ENCODE results near the gene C1QB. TPM values are rescaled to one million over a fixed set of nuclear protein-coding genes. Genes with fewer than 3 reads are reported as not detected.

Gene C1QB
- total RNA-seq, 2 experiments from 2014 or later, result not detected

- Mint-ChIP-seq H3K27me3 (peaks cover 53% of the 10 kb centered on the region), H3K4me1 (ENCODE audit: low read depth) (no peaks in the 10 kb centered on the region), H3K27ac (no peak overlapping the region), H3K36me3 (ENCODE audit: low read depth) (no peaks in the 10 kb centered on the region), H3K4me3 (no peak overlapping the region), H3K9me3 (no peaks in the 10 kb centered on the region)
- Histone ChIP-seq H3K4me3 (ENCODE audit: low read length) (no peak overlapping the region), H3K27me3 (ENCODE audit: control insufficient read depth in 1 of 2, insufficient read depth in 2 of 2, low read length in 2 of 2) (peaks cover 27 to 30% of the 10 kb centered on the region in 2 experiments), H3K9me3 (ENCODE audit: control insufficient read depth in 1 of 2, insufficient read depth in 1 of 2, low read length in 2 of 2) (peaks cover 0 to 12% of the 10 kb centered on the region in 2 experiments), H3K36me3 (ENCODE audit: insufficient read depth, low read length) (no peaks in the 10 kb centered on the region), H3K4me1 (ENCODE audit: insufficient read depth, low read length) (no peaks in the 10 kb centered on the region), H3K27ac (ENCODE audit: low read depth in 1 of 2, low read length in 2 of 2) (no peak overlapping the region)
- intact Hi-C loops (cut with DNase I, micrococcal nuclease), result no loop called here
- ChIA-PET POLR2A (interaction anchor here (0.5 kb wide), 1 partner anchor 1583 kb away, joined by 3 read pairs; no protein-coding TSS in a partner anchor), CTCF (no interaction called here)
- DNase-seq (no peak), ATAC-seq (ENCODE audit: poor library complexity) (no peak)
- TF ChIP-seq, protein P1, sequence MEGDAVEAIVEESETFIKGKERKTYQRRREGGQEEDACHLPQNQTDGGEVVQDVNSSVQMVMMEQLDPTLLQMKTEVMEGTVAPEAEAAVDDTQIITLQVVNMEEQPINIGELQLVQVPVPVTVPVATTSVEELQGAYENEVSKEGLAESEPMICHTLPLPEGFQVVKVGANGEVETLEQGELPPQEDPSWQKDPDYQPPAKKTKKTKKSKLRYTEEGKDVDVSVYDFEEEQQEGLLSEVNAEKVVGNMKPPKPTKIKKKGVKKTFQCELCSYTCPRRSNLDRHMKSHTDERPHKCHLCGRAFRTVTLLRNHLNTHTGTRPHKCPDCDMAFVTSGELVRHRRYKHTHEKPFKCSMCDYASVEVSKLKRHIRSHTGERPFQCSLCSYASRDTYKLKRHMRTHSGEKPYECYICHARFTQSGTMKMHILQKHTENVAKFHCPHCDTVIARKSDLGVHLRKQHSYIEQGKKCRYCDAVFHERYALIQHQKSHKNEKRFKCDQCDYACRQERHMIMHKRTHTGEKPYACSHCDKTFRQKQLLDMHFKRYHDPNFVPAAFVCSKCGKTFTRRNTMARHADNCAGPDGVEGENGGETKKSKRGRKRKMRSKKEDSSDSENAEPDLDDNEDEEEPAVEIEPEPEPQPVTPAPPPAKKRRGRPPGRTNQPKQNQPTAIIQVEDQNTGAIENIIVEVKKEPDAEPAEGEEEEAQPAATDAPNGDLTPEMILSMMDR (IDR thresholded peaks at IDR 0.05), result no peak
Measured at GRCh38 chr1:22615886-22616285, 37.1 kb upstream of the C1QB start.

DNA sequence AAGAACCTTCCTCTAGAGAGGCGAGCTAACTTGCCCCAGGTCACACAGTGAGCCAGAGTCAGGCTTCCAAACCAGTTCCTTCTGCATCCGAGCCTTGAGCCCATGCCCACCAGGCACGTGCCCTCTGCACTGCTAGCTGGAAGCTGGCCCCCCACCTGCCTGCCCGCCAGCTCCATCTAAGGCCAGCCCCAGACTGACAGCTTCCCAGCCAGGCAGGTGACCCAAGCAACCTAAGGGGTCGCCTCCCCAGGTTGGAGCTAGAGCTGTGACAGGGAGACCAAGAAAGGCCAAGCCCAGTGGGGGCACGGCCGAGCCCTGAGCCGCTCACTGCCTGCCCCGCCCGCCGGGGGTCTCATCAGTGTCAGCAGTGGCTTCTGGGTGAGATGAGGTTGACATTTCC is 36.5 kb upstream of the C1QB start:
- Histone ChIP-seq H3K4me1 (ENCODE audit: insufficient read depth, low read length) (no peaks in the 10 kb centered on the region), H3K4me3 (ENCODE audit: low read length) (no peak overlapping the region), H3K9me3 (ENCODE audit: control insufficient read depth in 1 of 2, insufficient read depth in 1 of 2, low read length in 2 of 2) (peaks cover 0 to 12% of the 10 kb centered on the region in 2 experiments), H3K27me3 (ENCODE audit: control insufficient read depth in 1 of 2, insufficient read depth in 2 of 2, low read length in 2 of 2) (peaks cover 29 to 30% of the 10 kb centered on the region in 2 experiments), H3K36me3 (ENCODE audit: insufficient read depth, low read length) (no peaks in the 10 kb centered on the region), H3K27ac (ENCODE audit: low read depth in 1 of 2, low read length in 2 of 2) (no peak overlapping the region)
- H3K4me3 Mint-ChIP-seq, result no peak overlapping the region
- ATAC-seq (ENCODE audit: poor library complexity), result no peak
- no peaks in the 10 kb centered on the region for H3K9me3 Mint-ChIP-seq
- H3K4me1 Mint-ChIP-seq (ENCODE audit: low read depth), result no peaks in the 10 kb centered on the region
- no peak overlapping the region for H3K27ac Mint-ChIP-seq
- intact Hi-C loops (cut with DNase I, micrococcal nuclease), result no loop called here
- no peak for DNase-seq
- TF ChIP-seq, protein P1 (IDR thresholded peaks at IDR 0.05), result no peak
- peaks cover 51% of the 10 kb centered on the region for H3K27me3 Mint-ChIP-seq
- POLR2A ChIA-PET, result no interaction called here
- CTCF ChIA-PET, result no interaction called here
- no peaks in the 10 kb centered on the region for H3K36me3 Mint-ChIP-seq (ENCODE audit: low read depth)

DNA sequence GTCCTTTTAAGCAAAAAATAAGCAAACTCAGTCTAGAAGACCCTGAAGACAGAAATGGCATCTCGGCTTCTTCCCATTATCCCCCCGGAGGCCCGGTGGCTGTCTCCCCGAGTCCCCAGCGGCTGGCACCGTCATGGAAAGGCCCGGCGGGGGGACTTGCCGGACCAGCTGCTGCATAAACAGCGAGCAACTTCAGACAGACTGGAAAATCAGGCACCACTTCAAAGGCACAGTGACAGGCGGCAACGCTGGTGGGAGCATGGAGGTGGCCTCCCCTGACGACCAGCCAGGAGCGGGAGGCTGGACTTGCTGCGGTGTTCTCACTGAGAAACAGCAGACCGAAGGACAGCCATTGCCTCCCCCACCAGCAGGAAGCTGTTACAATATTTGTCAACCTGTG is 35.0 kb upstream of the C1QB start:
- DNase-seq (no peak), ATAC-seq (ENCODE audit: poor library complexity) (no peak)
- Mint-ChIP-seq H3K27me3 (peaks cover 51% of the 10 kb centered on the region), H3K27ac (no peak overlapping the region), H3K4me1 (ENCODE audit: low read depth) (no peaks in the 10 kb centered on the region), H3K9me3 (no peaks in the 10 kb centered on the region), H3K4me3 (no peak overlapping the region), H3K36me3 (ENCODE audit: low read depth) (no peaks in the 10 kb centered on the region)
- ChIA-PET CTCF (no interaction called here), POLR2A (no interaction called here)
- H3K36me3 ChIP-seq (ENCODE audit: insufficient read depth, low read length), result no peaks in the 10 kb centered on the region
- H3K4me1 ChIP-seq (ENCODE audit: insufficient read depth, low read length), result no peaks in the 10 kb centered on the region
- no peak overlapping the region for H3K27ac ChIP-seq (ENCODE audit: low read depth in 1 of 2, low read length in 2 of 2)
- peaks cover 0 to 12% of the 10 kb centered on the region in 2 experiments for H3K9me3 ChIP-seq (ENCODE audit: control insufficient read depth in 1 of 2, insufficient read depth in 1 of 2, low read length in 2 of 2)
- H3K27me3 ChIP-seq (ENCODE audit: control insufficient read depth in 1 of 2, insufficient read depth in 2 of 2, low read length in 2 of 2), result peaks cover 29 to 35% of the 10 kb centered on the region in 2 experiments
- TF ChIP-seq, protein P1 (IDR thresholded peaks at IDR 0.05), result no peak
- intact Hi-C loops (cut with DNase I, micrococcal nuclease), result no loop called here
- H3K4me3 ChIP-seq (ENCODE audit: low read length), result no peak overlapping the region
